ENCODE data around the gene SERPINA1.

- TF ChIP-seq CTCF (IDR thresholded peaks at IDR 0.05; ENCODE audit: low read depth, low read length, poor library complexity, severe bottlenecking) (no peak), EZH2phosphoT487 (IDR thresholded peaks at IDR 0.05; ENCODE audit: borderline replicate concordance, low read length) (no peak)
These were observed 9.7 kb upstream of the SERPINA1 start for GRCh38 chr14:94398182-94398479.

All from DOHH2 (cell line).